NCI-H1930 (cell line): Measurements from ENCODE around the gene LDLRAP1.

Experiments
- DNase-seq, 2 experiments: peaks; one replicate each; lab custom pipeline; 2025; lab: John Stamatoyannopoulos, UW

The LDLRAP1 gene

GRCh38 chr1:25524568-25525360 lies 18.6 kb upstream of the LDLRAP1 start:
- DNase-seq: no peak

GRCh38 chr1:25525361-25525688 lies 18.1 kb upstream of the LDLRAP1 start:
- DNase-seq: no peak

GRCh38 chr1:25526753-25527152 lies 16.7 kb upstream of the LDLRAP1 start:
- DNase-seq: no peak

- no peak for DNase-seq
Observed at GRCh38 chr1:25527226-25527846, 16.1 kb upstream of the LDLRAP1 start.

GRCh38 chr1:25527946-25528595 lies 15.3 kb upstream of the LDLRAP1 start:
- no peak for DNase-seq

- no peak for DNase-seq
Observed at GRCh38 chr1:25528881-25529517, 14.4 kb upstream of the LDLRAP1 start.

- DNase-seq: no peak
Observed at GRCh38 chr1:25529518-25530185, 13.8 kb upstream of the LDLRAP1 start.

GRCh38 chr1:25530186-25531081 lies 13.0 kb upstream of the LDLRAP1 start:
- DNase-seq: no peak

GRCh38 chr1:25531082-25531461 lies 12.3 kb upstream of the LDLRAP1 start:
- DNase-seq: no peak

GRCh38 chr1:25532970-25533369 lies 10.4 kb upstream of the LDLRAP1 start:
- DNase-seq: no peak

- no peak for DNase-seq
Observed at GRCh38 chr1:25533775-25534409, 9.5 kb upstream of the LDLRAP1 start.

- no peak for DNase-seq
Observed at GRCh38 chr1:25534410-25534788, 9.0 kb upstream of the LDLRAP1 start.

- no peak for DNase-seq
Observed at GRCh38 chr1:25536124-25536523, 7.3 kb upstream of the LDLRAP1 start.

GRCh38 chr1:25537153-25537831 lies 6.1 kb upstream of the LDLRAP1 start:
- DNase-seq: no peak

- DNase-seq: no peak
Observed at GRCh38 chr1:25538191-25538767, 5.1 kb upstream of the LDLRAP1 start.

- no peak for DNase-seq
Observed at GRCh38 chr1:25540750-25541342, 2.6 kb upstream of the LDLRAP1 start.

GRCh38 chr1:25541425-25541824 lies 2.0 kb upstream of the LDLRAP1 start:
- DNase-seq: no peak

- no peak for DNase-seq
Observed at GRCh38 chr1:25541889-25542658, 1.3 kb upstream of the LDLRAP1 start.

- no peak for DNase-seq
Observed at GRCh38 chr1:25543005-25543424, 391 bp upstream of the LDLRAP1 start.
